NCI-H128 (cell line): ENCODE data around the gene SNRNP27.

Experiments
- DNase-seq: peaks from one replicate; lab custom pipeline; 2025; ENCODE audit not compliant: unreplicated experiment; lab: John Stamatoyannopoulos, UW

The SNRNP27 gene

DNA sequence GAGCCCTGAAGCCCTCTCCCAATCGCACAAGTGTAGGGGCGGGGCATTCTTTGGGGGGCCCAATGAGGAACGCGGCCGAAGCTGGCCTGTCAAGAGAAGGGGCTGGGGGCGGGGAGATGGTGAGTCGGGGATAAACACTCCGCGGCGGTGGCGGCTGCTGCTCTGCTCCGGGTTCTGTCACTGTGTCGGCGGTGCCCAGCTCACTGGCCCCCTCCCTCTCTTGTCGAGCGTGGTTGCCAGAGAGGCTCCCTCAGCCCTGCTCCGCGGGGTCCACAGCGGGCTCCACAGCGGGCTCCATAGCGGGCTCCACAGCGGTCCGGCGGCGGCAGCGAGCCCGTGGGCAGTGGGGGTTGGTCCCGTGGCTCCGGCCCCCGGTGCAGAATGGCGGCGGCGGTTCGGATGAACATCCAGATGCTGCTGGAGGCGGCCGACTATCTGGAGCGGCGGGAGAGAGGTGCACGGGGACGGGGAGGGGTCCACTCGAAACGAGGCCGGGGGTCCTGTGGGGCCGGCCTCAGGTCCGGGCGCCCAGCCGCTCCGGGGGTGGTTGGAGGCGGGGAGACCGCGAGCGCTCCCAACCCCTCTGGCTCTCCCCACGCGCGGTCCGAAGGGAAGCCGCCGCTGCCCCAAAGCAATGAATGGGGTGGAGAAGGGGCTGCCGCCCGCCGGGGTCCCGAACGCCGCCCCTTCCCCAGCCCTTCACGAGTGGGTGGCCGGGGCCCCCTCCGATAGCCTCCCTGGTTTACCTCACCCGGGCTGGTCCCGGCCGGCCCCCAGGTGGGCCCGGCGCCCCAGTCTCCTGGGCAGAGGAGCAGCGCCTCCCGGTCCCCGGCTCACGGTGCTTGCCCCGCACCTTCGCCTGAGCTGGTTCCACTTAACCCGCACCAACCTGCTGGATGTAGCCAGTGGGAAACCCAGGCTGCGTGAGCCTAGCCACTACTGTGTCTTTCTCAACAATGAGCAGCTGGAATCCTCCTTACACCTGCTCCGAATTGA lies 21.5 kb downstream of the SNRNP27 start, which contains the start of gene MXD1:
Gene MXD1, plus strand, starts transcription at position 160 of the 996 bp plus-strand sequence. Its CDS starts 222 bp downstream, at position 382.
- no peak for DNase-seq

DNA sequence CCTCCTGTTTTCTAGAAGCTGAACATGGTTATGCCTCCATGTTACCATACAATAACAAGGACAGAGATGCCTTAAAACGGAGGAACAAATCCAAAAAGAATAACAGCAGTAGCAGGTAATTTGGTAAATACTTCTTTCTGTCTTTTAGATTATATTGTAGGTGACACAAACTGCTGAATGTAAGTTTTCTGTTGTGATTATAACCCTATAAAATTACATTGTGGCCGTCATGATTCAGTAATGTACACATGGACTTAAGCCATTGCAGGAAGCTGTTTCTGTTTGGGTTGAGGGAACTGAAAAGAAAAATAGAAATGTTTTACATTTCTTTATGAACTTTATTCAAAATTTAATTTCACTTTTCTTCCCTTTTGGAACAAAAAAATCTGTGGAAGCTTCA lies 22.4 kb downstream of the SNRNP27 start:
- DNase-seq: no peak

DNA sequence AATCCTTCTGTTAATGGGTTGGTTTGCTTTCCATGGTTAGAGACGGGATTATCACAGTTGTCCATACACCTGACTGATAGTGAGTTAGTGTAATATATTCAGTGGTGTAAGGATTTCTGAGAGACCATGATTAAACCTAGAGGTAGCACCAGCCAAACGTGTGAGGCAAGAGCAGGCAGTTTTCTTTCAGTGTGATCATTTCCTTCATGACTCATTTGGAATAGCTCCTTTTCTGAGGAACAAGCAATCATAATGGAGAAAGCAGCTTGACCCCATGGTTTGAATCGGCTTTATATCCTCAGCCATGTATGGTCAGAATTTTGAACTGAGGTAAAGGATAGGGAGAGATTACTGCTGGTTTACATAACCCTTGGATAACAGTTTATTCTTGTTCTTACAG lies 24.1 kb downstream of the SNRNP27 start:
- DNase-seq: no peak

DNA sequence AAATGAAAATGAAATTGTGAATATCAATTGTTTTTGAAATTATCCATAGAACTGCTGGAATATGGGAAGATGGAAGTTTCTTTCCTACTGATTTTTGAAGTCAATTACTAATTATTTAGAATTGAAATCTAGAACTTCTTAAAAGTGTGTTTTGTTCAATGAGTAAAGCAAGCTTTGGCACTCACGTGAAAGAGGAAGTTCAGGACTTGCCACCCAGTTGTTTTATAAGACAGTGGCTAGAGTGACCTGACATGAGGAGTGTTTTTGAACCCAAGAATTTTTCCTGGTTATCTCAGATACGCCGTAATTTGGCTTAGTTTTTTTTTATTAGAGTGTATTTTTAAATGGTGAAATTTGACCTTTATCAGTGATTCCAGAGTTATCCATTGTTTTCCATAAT lies 24.6 kb downstream of the SNRNP27 start:
- DNase-seq: no peak

DNA sequence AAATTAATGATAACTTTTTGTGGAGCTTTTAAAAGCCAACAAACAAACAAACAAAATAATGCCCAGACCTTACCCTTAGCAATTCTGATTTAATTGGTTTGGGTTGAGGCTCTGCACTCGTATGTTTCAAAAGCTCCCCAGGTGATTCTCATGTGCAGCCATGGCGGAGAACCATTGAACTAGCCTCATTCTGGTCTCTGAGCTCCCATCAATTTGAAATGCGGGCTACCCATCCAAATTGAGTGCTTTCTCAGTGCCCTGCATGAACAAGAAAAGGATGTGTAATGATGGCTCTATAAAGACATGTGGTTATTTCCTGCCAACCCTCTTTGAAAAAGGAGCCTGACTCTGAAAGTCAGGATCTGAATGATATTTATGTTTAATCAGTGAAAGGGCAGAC lies 29.4 kb downstream of the SNRNP27 start:
- no peak for DNase-seq

DNA sequence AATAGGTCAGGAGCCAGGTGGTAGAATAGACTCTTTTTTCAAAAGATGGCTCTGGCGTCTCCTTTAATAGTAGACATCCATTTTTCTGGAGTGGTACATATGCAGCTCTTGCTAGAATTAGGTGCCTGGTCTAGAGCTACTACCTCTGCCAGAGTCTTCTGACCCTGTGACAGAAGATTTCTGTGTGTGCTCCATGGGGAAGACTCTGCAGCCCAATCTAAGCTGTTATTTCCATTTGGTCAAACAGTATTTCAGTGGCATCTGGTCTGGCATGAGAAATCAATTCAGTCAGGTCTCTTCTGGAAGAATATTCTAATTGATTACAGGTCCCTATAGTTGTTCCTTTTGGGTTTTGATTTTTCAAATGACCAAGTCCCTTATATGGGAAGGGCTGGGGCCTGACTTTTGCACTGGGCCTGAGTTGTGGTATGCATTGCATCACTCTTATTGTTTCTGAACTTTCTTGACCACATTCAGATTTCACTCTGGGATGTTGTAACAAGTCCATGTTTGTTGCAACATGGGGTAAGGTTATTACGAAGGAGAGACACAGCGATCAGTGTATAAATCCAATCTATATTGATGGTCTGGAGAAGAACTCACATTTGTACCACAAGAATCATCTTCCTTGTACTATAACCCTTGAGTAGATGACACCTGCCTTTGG lies 33.2 kb downstream of the SNRNP27 start:
- DNase-seq: no peak

DNA sequence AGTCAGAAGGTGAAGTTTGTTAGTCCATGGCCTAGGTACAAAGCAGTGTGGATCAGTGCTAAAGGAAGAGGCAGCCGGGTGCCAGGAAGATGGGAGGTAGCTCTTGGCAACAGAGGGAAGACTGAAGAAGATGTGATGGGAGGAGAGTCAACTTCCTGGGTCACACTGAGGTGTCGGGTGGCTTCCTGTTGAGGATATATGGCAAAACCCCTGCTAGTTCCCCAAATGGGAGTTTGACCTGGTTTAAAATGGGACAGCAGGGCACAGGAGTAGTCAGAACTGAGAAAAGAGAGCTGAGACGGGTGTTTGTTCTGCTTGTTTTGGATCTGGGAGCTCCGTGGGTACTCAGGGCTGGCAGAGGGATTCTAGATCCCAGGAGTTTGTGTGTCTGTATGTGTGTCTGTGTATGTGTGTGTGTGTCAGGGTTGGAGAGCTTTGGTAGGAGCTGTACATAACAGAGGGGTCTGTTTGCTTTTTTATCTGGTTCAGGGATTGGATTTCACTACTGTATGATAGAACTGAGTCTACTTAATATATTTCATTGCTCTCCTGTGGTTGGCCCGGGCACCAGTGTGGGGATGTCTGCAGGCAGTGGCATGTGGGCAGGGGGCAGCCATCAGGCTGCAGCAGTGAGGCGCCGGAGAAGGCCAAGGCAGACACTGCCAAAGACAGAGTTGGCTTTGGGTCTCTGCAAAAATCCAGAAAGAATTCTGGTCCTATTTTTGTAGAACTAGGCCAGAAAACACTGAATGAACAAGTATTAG lies 38.3 kb downstream of the SNRNP27 start:
- no peak for DNase-seq

DNA sequence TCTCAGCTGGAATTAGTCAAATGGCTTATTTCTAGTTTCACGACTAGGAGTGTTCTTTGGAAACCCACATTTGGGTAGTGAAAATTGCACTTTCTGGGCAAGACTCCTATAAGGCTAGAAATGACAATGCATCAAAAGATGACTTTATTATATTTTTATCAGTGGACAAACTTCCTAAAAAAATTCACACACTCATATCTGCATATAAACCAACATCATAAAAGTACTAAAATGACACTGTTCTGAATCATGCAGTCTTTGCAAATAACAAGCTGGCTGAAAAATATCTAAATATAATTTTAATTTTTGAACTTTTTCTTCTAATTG lies 38.8 kb downstream of the SNRNP27 start:
- DNase-seq: no peak

DNA sequence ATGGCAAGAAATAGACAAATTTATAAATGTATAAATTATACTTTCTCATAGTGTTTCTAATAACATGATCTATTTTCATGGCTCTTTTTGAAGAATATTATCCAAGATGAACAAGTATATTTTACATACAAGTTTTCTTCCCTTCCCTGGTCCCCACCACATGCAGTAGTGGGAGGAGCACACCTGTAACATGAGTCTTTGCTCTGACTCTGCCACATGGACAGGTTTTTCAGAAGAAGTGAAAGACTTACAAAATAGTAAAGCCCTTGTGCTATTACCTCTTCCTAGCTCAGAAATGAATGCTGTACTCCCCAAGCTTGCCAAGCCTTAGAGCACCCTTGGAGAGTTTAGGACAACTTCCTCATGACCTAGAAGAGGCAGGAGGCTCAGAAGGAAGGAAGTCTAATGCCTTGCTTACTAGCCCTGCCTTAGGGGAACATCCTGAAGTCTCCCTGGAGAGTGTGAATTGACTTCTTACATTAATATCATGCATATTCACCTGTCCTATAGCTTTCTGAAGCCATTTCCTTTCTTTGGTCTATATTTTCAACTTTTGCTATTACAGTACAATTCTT lies 39.6 kb downstream of the SNRNP27 start:
- no peak for DNase-seq

DNA sequence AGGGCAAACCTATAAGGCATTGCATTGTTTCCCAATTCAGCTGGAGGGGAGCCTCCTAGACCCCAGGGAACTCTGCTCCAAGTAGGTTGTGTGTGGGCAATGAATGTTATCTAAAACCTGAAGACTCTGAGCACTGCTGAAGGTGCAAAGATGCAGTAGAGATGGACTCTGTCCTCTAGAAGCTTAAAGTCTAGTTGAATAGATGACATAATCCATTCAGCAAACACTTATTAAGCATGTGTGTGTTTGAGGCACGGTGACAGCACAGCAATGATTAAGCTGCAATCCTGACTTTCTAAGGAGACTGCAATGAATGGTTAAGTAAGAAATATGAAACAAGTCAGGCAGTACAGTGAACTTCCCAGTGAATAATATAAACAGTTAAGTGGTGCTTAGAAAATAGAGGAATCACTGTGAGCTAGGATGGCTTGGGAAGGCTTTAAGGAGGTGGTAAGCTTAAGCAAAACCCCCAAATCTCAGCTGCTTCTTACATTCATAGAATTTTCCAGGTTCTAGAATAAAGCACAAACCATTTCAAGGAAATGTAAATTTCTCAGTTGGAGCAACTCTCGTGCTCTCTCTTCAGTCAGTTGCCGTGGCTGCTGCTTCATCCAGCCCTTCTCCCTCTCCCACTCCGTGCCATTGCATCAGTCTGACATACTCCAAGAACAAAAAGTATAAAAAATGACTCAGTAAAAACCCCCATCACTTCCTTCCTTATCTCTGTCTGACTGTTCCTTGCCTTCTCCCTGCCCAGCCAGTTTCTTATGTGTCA lies 40.3 kb downstream of the SNRNP27 start:
- no peak for DNase-seq

DNA sequence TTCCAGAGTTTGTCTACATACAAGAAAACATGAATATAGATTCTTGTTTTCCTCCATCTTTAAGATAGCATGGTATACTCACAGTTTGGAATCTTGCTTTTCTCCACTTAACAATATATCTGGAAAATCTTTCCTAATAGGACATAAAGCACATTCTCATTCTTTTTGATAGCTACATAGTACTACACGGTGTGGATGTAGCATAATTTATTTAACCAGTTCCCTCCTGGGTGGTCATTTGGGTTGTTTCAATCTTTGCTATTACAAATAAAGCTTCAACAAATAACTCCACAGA lies 40.8 kb downstream of the SNRNP27 start:
- DNase-seq: no peak

DNA sequence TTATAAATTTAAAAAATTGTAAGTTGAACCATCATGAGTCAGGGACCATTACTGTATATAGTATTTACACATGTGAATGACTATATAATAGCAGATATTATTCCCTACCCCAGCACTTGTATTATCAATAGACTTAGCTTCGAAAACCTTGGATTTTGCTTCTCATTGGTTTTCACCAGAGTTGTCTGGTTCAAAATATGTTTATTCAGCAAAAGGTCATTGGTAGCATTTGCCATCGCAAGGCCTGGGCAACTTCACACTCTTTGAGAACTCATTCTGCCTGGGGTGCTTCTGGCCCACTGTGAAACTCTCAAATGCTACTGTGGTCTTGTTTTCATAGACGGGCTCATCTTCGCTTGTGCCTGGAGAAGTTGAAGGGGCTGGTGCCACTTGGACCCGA lies 41.3 kb downstream of the SNRNP27 start:
- no peak for DNase-seq

DNA sequence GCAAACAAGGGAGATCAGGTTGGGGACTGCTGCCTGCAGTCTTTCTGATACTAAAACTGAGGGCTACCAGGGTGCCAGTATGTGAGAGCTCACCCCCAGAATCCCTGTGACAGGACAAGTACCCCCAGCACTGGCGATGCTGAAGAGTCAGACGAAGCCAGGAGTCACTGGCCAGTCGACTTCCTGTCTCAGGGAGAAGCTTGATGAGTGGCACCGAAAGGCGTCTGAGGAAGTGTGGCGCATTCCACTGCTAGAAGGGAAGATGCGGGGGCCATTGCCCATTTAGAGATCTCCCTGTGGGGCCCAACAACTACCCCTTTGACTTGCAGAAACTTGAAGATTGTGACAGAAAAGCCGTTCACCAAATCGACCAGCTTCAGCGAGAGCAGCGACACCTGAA lies 43.1 kb downstream of the SNRNP27 start:
- no peak for DNase-seq

DNA sequence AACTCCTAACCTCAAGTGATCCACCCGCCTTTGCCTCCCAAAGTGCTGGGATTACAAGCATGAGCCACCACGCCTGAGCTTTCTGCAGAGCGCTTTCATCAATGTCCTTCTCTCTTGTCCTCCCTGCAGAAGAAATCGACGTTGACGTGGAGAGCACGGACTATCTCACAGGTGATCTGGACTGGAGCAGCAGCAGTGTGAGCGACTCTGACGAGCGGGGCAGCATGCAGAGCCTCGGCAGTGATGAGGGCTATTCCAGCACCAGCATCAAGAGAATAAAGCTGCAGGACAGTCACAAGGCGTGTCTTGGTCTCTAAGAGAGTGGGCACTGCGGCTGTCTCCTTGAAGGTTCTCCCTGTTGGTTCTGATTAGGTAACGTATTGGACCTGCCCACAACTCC lies 44.2 kb downstream of the SNRNP27 start:
- DNase-seq: no peak

DNA sequence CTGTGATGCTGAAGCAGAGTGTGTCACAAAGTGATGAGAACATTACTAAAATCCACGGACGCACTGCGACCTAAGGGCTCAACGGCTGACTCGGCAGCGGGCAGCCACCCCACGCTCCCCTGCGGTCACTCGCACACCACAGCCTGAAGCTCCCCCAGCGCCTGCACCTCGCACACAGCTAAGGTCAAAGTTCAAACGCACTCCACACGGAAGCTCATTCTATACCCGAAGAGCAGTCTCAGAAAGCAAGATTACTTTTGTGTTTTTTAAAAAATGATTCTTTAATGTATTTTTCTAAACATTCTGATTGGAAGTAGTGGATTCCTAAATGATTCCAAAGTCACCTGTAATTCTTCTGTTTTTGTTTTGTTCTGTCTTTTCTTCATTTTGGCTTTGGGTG lies 46.0 kb downstream of the SNRNP27 start:
- DNase-seq: no peak

DNA sequence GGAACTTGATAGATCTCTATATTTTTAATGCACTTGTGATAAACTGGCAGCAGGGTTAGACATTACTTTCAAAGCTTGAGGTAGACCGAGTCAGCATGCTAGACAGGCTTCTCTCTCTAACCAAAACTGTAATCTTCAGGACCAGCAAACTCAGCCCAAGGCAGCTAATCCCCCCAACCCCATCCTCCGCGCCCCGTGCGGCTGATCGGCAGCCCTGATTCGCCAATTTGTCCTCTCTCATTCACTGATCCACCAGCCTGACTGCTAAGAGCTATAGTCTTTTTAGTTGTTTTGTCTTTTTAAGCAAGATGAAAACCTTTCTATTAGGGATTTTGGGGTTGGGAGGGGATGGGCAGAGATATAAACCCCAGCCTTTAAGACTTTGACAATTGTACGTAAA lies 46.9 kb downstream of the SNRNP27 start:
- no peak for DNase-seq

DNA sequence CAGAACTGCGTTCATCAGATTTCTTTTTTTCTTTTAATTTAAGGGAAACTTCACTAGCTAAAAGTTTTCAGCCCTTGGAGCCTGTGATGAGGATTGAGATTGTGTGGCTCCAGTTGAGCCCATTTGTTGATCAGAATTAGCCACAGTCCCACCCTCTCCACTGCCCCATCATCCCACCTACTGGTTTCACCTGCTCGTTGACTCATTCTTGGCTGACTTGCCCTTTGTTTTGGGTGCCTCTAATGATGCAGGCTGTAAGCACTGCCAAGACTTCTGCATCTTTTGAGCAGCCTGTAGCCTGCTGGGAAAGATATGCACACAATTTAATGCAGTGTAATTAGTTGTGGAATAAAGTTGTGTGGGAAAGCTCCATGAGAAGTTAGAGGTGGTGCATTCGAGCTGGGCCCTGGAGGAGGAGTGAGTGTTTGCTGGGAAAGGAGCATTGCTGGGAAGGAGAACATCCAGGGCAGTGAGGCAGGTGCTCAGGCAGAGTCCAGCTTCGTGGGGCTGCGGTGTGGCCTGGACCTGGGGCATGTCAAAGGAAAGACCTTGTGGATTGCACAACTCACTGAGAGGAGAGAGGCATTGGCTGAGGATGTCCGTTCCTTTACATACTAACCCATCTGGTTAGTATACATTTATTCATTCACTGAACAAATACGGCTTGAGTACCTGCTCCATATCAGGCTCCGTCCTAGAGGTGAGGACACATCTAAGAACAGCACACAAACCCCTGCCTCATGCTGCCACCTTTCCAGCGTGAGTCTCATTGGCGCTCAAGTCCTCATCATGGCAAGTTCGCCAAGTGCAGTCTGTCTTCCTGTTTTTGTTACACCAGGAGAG lies 49.5 kb downstream of the SNRNP27 start:
- DNase-seq: no peak

DNA sequence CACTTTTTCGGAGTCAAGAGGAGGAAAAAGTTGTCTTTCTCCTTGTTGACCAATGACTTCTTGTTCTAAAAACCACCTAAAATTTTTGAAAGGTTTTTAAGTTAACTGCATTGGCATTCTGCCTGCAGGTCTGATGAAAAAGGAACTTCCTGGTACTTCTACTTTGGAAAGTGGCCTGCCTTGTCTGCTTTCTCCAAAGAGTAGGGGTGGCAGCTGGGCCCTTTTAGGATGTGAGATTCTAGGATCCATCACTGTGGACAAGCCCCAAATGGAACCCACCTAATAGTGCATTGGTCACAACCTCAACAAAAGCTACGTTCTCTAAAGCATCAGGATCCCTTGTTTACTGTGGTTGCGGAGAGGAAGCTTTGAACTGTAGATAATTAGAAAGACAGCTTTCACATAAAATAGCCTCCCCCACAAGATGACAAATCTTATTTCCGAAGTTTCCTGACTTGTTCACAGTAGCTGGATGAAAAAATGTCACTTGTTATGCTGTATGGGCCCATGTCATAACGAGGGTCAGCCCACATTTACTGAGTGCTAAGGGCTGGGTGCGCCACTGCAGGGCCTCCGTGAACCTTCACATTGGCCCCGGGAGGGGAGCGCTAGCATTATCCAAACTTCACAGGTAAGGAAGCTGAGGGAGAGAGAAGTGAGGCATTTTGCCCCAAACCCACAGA lies 50.2 kb downstream of the SNRNP27 start:
- DNase-seq: no peak

DNA sequence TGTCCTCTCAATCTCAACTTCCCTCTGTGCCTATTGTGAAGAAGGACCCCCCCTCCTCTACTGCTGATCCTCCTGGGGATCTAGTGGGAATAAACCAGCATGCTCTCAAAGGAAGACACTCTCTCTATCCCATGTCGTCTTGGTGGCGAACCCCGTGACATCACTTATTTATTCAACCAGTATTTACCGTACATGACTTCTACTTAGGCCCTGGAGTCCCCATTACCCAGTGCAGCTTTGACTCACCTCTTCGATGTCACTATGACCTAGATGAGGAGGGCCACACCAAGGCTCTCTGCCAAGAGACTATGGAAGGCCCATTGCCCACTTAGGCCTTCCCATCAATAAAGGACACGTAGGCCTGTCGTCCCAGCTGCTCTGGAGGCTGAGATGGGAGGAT lies 51.0 kb downstream of the SNRNP27 start:
- no peak for DNase-seq
